22Rv1 (cell line): ENCODE results near the gene SLC9A7.

Experiments used
- H3K27ac ChIP-seq: fragments of 450-650 bp; 2 replicates; pipeline ENCODE4 v1.5.1; 2017
- CTCF ChIP-seq: fragments of 450-650 bp; IDR thresholded peaks from 2 replicates; pipeline ENCODE4 v1.5.1; 2017; ENCODE audit warnings: mild to moderate bottlenecking
- ZFX ChIP-seq: fragments of 450-650 bp; IDR thresholded peaks from 2 replicates; pipeline ENCODE4 v1.6.1; 2017; ENCODE audit warnings: antibody characterized with exemption, borderline replicate concordance

The SLC9A7 gene

GRCh38 chrX:46673620-46674359 is 85.1 kb downstream of the SLC9A7 start:
- TF ChIP-seq ZFX (no peak), CTCF (no peak)
- H3K27ac ChIP-seq, result no peak overlapping the region

- H3K27ac ChIP-seq, result no peak overlapping the region
- TF ChIP-seq ZFX (no peak), CTCF (no peak)
These were observed 88.6 kb downstream of the SLC9A7 start for GRCh38 chrX:46670316-46670715.

- H3K27ac ChIP-seq, result no peak overlapping the region
- TF ChIP-seq ZFX, result no peak
- no peak for TF ChIP-seq CTCF
These were observed 92.1 kb downstream of the SLC9A7 start for GRCh38 chrX:46666831-46667230.

GRCh38 chrX:46665232-46666152 is 93.4 kb downstream of the SLC9A7 start:
- TF ChIP-seq ZFX (no peak), CTCF (no peak)
- no peak overlapping the region for H3K27ac ChIP-seq

GRCh38 chrX:46662188-46662958 is 96.5 kb downstream of the SLC9A7 start:
- no peak overlapping the region for H3K27ac ChIP-seq
- TF ChIP-seq CTCF (no peak), ZFX (no peak)

GRCh38 chrX:46653482-46653881 is 105.4 kb downstream of the SLC9A7 start:
- no peak for TF ChIP-seq CTCF
- TF ChIP-seq ZFX, result no peak
- no peak overlapping the region for H3K27ac ChIP-seq
